CD4-positive, alpha-beta T cell treated with Interleukin-4 for 1 hour (primary cell): ENCODE data around the gene CFAP74.

Experiments used
- DNase-seq, 2 donors: peaks; one replicate each; pipeline ENCODE4 v3.0.0-alpha.2; 2020 to 2022

Gene CFAP74

GRCh38 chr1:1914971-1915692 is 88.5 kb downstream of the CFAP74 start, which contains the start of gene CALML6:
CALML6 (plus strand) TSS chr1:1915260; CDS start chr1:1915281, 21 bp downstream.
- DNase-seq, result no peak

GRCh38 chr1:1914101-1914970 is 89.2 kb downstream of the CFAP74 start:
- DNase-seq, result no peak

GRCh38 chr1:1911350-1912041 is 92.1 kb downstream of the CFAP74 start:
- DNase-seq, result no peak

- DNase-seq, result no peak
Measured at GRCh38 chr1:1910651-1911331, 92.8 kb downstream of the CFAP74 start.

- no peak for DNase-seq
Measured at GRCh38 chr1:1910033-1910465, 93.5 kb downstream of the CFAP74 start.

- DNase-seq, result no peak
Measured at GRCh38 chr1:1908506-1908791, 95.1 kb downstream of the CFAP74 start.

- DNase-seq, result peak in 1 of 2 donors; percentile 33
Measured at GRCh38 chr1:1907098-1907736, 96.4 kb downstream of the CFAP74 start.

- peak; percentile 72 to 78 for DNase-seq
Measured at GRCh38 chr1:1906185-1907097, 97.1 kb downstream of the CFAP74 start.

GRCh38 chr1:1903224-1903623 is 100.4 kb downstream of the CFAP74 start:
- no peak for DNase-seq

GRCh38 chr1:1901641-1902294 is 101.8 kb downstream of the CFAP74 start:
- DNase-seq, result no peak

- no peak for DNase-seq
Measured at GRCh38 chr1:1900883-1901640, 102.5 kb downstream of the CFAP74 start.

GRCh38 chr1:1899967-1900327 is 103.6 kb downstream of the CFAP74 start:
- no peak for DNase-seq

GRCh38 chr1:1899266-1899966 is 104.2 kb downstream of the CFAP74 start:
- DNase-seq, result peak in 1 of 2 donors; percentile 27

GRCh38 chr1:1898246-1898933 is 105.2 kb downstream of the CFAP74 start:
- DNase-seq, result no peak

GRCh38 chr1:1895456-1896336 is 107.9 kb downstream of the CFAP74 start:
- DNase-seq, result no peak

- DNase-seq, result no peak
Measured at GRCh38 chr1:1895060-1895418, 108.5 kb downstream of the CFAP74 start.

- DNase-seq, result no peak
Measured at GRCh38 chr1:1894354-1895059, 109.1 kb downstream of the CFAP74 start.
